Measurements from ENCODE around the gene ANKRD23.

ANKRD23 gene

GRCh38 chr2:96789245-96789617 lies 54.6 kb downstream of the ANKRD23 start:
- Histone ChIP-seq H3K27me3 (ENCODE audit: insufficient read depth, low read length) (no peaks in the 10 kb centered on the region), H3K27ac (ENCODE audit: low read depth, low read length) (no peak overlapping the region), H3K4me1 (ENCODE audit: control insufficient read depth, insufficient read depth, low read length, unreplicated experiment) (peaks cover 15% of the 10 kb centered on the region), H3K36me3 (ENCODE audit: insufficient read depth, low read length) (no peaks in the 10 kb centered on the region), H3K4me3 (ENCODE audit: low read depth, low read length) (no peak overlapping the region), H2AFZ (ENCODE audit: low read length, unreplicated experiment) (no peak overlapping the region), H3K79me2 (ENCODE audit: control insufficient read depth, insufficient read depth, low read length, unreplicated experiment) (no peaks in the 10 kb centered on the region)

- no peak overlapping the region for H3K27ac ChIP-seq (ENCODE audit: low read depth, low read length)
- no peak overlapping the region for H2AFZ ChIP-seq (ENCODE audit: low read length, unreplicated experiment)
- H3K79me2 ChIP-seq (ENCODE audit: control insufficient read depth, insufficient read depth, low read length, unreplicated experiment): no peaks in the 10 kb centered on the region
- no peaks in the 10 kb centered on the region for H3K36me3 ChIP-seq (ENCODE audit: insufficient read depth, low read length)
- H3K27me3 ChIP-seq (ENCODE audit: insufficient read depth, low read length): no peaks in the 10 kb centered on the region
- no peak overlapping the region for H3K4me3 ChIP-seq (ENCODE audit: low read depth, low read length)
- H3K4me1 ChIP-seq (ENCODE audit: control insufficient read depth, insufficient read depth, low read length, unreplicated experiment): peaks cover 15% of the 10 kb centered on the region
Measured at GRCh38 chr2:96788442-96789244, 55.2 kb downstream of the ANKRD23 start.

Data from ACC112 (cell line).